ENCODE measurements around the gene GTF2IRD1. TPM values are rescaled to one million over a fixed set of nuclear protein-coding genes. Genes with fewer than 3 reads are reported as not detected.
A peak's percentile ranks its signal among the peaks of the same experiment; 100 is the strongest.
"Not testable (repeated sequence)": the region's sequence is repeated elsewhere in the genome, so short reads cannot be mapped to it uniquely, and the experiment has no call there.

The GTF2IRD1 gene
- total RNA-seq, 4 donors from 2014 or later = 14.6 to 35.7 (median 17.1) TPM

DNA sequence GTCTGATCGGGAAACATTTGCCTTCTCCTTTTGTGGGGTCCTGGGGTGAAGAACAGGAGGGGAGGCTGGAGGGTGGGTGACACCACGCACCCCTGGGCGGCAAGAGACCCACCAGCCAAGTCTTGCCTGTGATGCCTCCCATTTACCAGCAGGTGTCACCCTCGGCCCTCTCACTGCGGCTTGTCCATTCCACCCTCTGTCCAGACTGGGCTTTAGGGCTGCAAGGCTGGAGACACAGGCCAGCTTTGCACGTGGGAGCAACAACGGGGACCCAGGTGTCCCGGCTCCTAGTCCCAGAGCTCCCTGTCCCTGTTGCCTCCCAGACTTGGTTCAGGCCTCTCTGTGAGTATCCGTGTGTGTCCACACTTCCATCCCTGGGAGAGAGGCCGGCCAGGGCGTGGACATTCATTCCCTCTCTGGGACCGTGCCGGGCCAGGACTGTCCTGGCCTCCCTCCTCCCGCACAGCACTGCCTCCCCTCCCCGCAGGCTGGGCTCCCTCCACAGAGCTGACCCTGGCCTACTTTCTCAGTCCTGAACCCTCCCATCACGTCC, 36.2 kb upstream of the GTF2IRD1 start:
- TF ChIP-seq POLR2A (IDR thresholded peaks at IDR 0.05) (no peak), EP300 (IDR thresholded peaks at IDR 0.05) (peak in 1 of 2 donors; percentile 48)
- TF ChIP-seq, protein P1, sequence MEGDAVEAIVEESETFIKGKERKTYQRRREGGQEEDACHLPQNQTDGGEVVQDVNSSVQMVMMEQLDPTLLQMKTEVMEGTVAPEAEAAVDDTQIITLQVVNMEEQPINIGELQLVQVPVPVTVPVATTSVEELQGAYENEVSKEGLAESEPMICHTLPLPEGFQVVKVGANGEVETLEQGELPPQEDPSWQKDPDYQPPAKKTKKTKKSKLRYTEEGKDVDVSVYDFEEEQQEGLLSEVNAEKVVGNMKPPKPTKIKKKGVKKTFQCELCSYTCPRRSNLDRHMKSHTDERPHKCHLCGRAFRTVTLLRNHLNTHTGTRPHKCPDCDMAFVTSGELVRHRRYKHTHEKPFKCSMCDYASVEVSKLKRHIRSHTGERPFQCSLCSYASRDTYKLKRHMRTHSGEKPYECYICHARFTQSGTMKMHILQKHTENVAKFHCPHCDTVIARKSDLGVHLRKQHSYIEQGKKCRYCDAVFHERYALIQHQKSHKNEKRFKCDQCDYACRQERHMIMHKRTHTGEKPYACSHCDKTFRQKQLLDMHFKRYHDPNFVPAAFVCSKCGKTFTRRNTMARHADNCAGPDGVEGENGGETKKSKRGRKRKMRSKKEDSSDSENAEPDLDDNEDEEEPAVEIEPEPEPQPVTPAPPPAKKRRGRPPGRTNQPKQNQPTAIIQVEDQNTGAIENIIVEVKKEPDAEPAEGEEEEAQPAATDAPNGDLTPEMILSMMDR (IDR thresholded peaks at IDR 0.05) = peak; percentile 92 to 98 (median 97)
- no peaks in the 10 kb centered on the region for H3K9me3 ChIP-seq
- H3K4me1 ChIP-seq = peaks cover 0 to 7% (median 0%) of the 10 kb centered on the region in 4 donors
- H3K36me3 ChIP-seq = no peaks in the 10 kb centered on the region
- peak; percentile 38 to 58 for DNase-seq (ENCODE audit: low spot score in 2 of 2)
- H3K27me3 ChIP-seq = no peaks in the 10 kb centered on the region
- no peak overlapping the region for H3K4me3 ChIP-seq
- WGBS, 2 donors = 21 to 26% methylated on average over 16 of the region's 16 CpGs
- peak overlapping the region in 1 of 4 donors; percentile 34 for H3K27ac ChIP-seq

- H3K27ac ChIP-seq = peak overlapping the region in 1 of 4 donors; percentile 34
- DNase-seq (ENCODE audit: low spot score in 2 of 2) = no peak
- TF ChIP-seq POLR2A (IDR thresholded peaks at IDR 0.05) (no peak), EP300 (IDR thresholded peaks at IDR 0.05) (no peak)
- TF ChIP-seq, protein P1 (IDR thresholded peaks at IDR 0.05) = no peak
Measured at GRCh38 chr7:74418076-74418475, 35.6 kb upstream of the GTF2IRD1 start.

DNA sequence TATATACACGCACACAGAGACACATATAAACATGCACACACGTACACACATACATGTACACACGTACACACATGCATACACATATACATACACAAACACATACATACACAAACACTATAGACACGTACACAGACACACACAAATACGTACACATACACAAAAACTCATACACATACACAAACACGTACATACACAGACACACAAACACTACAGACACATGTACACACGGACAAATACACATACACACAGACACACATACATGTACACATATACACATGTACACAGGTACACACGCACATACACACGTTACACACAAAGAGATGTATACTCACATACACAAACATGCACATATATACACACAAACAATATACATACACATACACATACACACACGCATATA, 35.2 kb upstream of the GTF2IRD1 start:
- WGBS, 2 donors = 84 to 92% methylated on average over 10 of the region's 10 CpGs

More at GRCh38 chr7:74418076-74418475, 35.6 kb upstream of the GTF2IRD1 start:
- H3K4me1 ChIP-seq = peaks cover 0 to 7% (median 0%) of the 10 kb centered on the region in 4 donors
- no peaks in the 10 kb centered on the region for H3K36me3 ChIP-seq
- H3K9me3 ChIP-seq = no peaks in the 10 kb centered on the region
- WGBS, 2 donors = 75 to 85% methylated on average over 8 of the region's 8 CpGs
- H3K4me3 ChIP-seq = no peak overlapping the region
- no peaks in the 10 kb centered on the region for H3K27me3 ChIP-seq

DNA sequence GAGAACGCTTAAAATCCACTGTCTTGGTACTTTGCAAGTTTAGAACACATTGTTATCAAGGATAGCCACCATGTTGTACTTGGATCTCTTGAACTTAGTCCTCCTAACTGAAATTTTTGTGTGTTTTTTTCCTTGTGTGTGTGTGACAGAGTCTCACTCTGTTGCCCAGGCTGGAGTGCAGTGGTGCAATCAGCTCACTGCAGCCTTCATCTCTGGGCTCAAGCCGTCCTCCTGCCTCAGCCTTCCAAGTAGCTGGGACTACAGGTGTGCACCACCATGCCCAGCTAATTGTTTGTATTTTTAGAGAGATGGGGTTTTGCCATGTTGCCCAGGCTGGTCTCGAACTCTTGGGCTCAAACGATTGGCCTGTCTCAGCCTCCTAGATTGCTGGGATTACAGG, 34.5 kb upstream of the GTF2IRD1 start:
- H3K27ac ChIP-seq; H3K36me3 ChIP-seq; H3K4me1 ChIP-seq; H3K4me3 ChIP-seq; H3K9me3 ChIP-seq; H3K27me3 ChIP-seq; DNase-seq (ENCODE audit: low spot score in 2 of 2): not testable (repeated sequence)
- 52 to 70% methylated on average over 3 to 4 of the region's 4 CpGs for WGBS, 2 donors

More for the DNA sequence above, 35.2 kb upstream of the GTF2IRD1 start:
- Histone ChIP-seq H3K4me1 (peaks cover 0 to 7% (median 0%) of the 10 kb centered on the region in 4 donors), H3K4me3 (no peak overlapping the region), H3K9me3 (no peaks in the 10 kb centered on the region), H3K27ac (no peak overlapping the region), H3K27me3 (no peaks in the 10 kb centered on the region), H3K36me3 (no peaks in the 10 kb centered on the region)
- TF ChIP-seq POLR2A (IDR thresholded peaks at IDR 0.05) = no peak
- TF ChIP-seq, protein P1 (IDR thresholded peaks at IDR 0.05) = no peak
- TF ChIP-seq EP300 (IDR thresholded peaks at IDR 0.05) = no peak
- no peak for DNase-seq (ENCODE audit: low spot score in 2 of 2)

GRCh38 chr7:74420006-74420405, 33.7 kb upstream of the GTF2IRD1 start:
- DNase-seq (ENCODE audit: low spot score in 2 of 2) = no peak
- H3K9me3 ChIP-seq = no peaks in the 10 kb centered on the region
- H3K27me3 ChIP-seq = no peaks in the 10 kb centered on the region
- peaks cover 0 to 7% (median 0%) of the 10 kb centered on the region in 4 donors for H3K4me1 ChIP-seq
- no peaks in the 10 kb centered on the region for H3K36me3 ChIP-seq
- no peak overlapping the region for H3K27ac ChIP-seq
- TF ChIP-seq POLR2A (IDR thresholded peaks at IDR 0.05) (no peak), EP300 (IDR thresholded peaks at IDR 0.05) (no peak)
- TF ChIP-seq, protein P1 (IDR thresholded peaks at IDR 0.05) = no peak
- WGBS, 2 donors = 89 to 92% methylated on average over 4 of the region's 4 CpGs
- H3K4me3 ChIP-seq = no peak overlapping the region
